ENCODE results near the gene ACAD10. TPM values are rescaled to one million over a fixed set of nuclear protein-coding genes. Genes with fewer than 3 reads are reported as not detected.

ACAD10 gene
- total and polyA plus RNA-seq, 10 donors = 10.2 to 40.5 (median 26.9) TPM

DNA sequence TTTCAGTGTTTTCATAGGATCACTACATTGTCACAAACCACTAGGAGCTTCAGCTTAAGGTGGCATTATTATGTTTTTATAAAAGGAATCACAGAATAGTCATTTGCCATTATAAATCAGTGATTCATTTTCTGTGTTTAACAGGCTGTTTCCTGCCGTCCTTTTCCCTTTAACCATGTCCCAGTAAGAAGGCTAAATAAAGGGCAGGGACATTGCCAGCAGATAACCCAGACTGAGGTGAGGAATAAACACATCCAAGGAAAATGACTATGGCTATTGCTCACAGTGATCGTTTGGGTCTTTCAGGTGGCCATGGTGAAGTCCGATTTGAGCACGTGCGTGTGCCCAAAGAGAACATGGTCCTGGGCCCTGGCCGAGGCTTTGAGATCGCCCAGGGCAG, 63.0 kb downstream of the ACAD10 start:
- Histone ChIP-seq H3K9me3 (no peaks in the 10 kb centered on the region), H3K4me3 (no peak overlapping the region), H3K27ac (no peak overlapping the region), H3K27me3 (replicated peaks in 1 of 7) (no peaks in the 10 kb centered on the region), H3K4me1 (peaks cover 0 to 9% (median 3%) of the 10 kb centered on the region in 6 donors), H3K36me3 (peaks cover 6 to 94% (median 62%) of the 10 kb centered on the region in 6 donors)
- no peak for TF ChIP-seq POLR2A (IDR thresholded peaks at IDR 0.05)
- TF ChIP-seq, protein P1, sequence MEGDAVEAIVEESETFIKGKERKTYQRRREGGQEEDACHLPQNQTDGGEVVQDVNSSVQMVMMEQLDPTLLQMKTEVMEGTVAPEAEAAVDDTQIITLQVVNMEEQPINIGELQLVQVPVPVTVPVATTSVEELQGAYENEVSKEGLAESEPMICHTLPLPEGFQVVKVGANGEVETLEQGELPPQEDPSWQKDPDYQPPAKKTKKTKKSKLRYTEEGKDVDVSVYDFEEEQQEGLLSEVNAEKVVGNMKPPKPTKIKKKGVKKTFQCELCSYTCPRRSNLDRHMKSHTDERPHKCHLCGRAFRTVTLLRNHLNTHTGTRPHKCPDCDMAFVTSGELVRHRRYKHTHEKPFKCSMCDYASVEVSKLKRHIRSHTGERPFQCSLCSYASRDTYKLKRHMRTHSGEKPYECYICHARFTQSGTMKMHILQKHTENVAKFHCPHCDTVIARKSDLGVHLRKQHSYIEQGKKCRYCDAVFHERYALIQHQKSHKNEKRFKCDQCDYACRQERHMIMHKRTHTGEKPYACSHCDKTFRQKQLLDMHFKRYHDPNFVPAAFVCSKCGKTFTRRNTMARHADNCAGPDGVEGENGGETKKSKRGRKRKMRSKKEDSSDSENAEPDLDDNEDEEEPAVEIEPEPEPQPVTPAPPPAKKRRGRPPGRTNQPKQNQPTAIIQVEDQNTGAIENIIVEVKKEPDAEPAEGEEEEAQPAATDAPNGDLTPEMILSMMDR (IDR thresholded peaks at IDR 0.05 in 8 of 11, conservative IDR thresholded peaks at IDR 0.05 in 3 of 11) = no peak
- no peak for TF ChIP-seq POLR2AphosphoS5 (IDR thresholded peaks at IDR 0.05)
- intact Hi-C loops (cut with DNase I; ENCODE audit: low total_unique reads) = no loop called here
- DNase-seq = no peak
- WGBS, 5 donors = 90 to 95% (median 90%) methylated on average over 7 of the region's 7 CpGs

DNA sequence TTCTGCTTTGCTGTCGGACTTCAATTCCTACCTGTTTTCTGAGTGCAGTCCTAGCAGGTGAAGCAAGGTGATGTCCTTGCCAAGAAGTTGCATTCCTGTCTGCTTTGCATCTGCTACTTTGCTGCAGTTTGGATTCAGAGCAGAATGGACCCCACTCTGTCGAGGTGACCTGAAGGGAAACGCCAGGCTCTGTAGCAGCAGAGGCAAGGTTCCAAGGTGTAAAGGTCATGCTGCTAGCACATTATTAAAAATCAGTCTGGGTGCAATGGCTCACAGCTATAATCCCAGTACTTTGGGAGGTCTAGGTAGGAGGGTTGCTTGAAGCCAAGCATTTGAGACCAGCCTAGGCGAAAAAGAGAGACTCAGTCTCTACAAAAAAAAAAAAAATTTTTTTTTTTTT, 63.5 kb downstream of the ACAD10 start:
- TF ChIP-seq, protein P1 (IDR thresholded peaks at IDR 0.05 in 8 of 11, conservative IDR thresholded peaks at IDR 0.05 in 3 of 11) = no peak
- TF ChIP-seq POLR2AphosphoS5 (IDR thresholded peaks at IDR 0.05) = no peak
- no peak for TF ChIP-seq POLR2A (IDR thresholded peaks at IDR 0.05)
- Histone ChIP-seq H3K36me3 (peaks cover 6 to 94% (median 61%) of the 10 kb centered on the region in 6 donors), H3K4me1 (peaks cover 0 to 9% (median 3%) of the 10 kb centered on the region in 6 donors), H3K27ac (no peak overlapping the region), H3K9me3 (no peaks in the 10 kb centered on the region), H3K27me3 (replicated peaks in 1 of 7) (no peaks in the 10 kb centered on the region), H3K4me3 (no peak overlapping the region)
- DNase-seq = no peak
- intact Hi-C loops (cut with DNase I; ENCODE audit: low total_unique reads) = no loop called here
- 91 to 95% (median 93%) methylated on average over 4 of the region's 4 CpGs for WGBS, 5 donors

DNA sequence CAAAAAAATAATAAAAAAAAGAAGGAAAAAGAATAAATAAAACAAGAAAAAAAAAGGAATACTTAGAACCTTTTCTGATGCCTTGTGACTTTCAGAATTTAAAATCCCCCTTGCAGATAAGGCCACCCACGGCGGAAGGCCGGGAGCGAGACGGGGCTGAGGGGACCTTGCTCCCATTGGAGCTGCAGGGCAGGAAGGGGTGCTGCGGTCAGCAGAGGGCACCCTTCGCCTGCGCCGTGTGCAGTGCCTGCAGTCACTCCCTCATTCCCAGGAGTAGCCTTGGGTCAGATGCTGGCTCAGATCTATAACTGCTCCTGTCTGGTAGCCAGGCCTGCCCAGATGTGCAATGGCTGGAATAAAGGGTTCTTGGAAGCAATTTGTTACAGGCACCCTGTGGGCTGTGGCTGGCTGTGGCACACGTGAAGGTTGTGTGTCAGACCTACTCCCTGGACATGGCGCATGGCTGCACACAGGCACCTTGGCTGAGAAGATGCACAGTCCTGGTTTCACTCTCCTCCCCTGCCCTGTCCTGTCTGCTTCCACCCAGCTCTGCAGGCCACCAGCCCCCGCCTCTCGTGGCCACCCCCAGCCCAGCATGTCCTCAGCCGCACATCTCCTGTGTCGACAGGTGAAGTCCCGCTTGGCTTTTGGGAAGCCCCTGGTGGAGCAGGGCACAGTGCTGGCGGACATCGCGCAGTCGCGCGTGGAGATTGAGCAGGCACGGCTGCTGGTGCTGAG, 67.5 kb downstream of the ACAD10 start:
- H3K27me3 ChIP-seq (replicated peaks in 1 of 7) = no peaks in the 10 kb centered on the region
- no peak overlapping the region for H3K27ac ChIP-seq
- WGBS, 5 donors = 76 to 82% (median 80%) methylated on average over 21 to 23 of the region's 23 CpGs
- DNase-seq = peak; percentile 86
- no peak overlapping the region for H3K4me3 ChIP-seq
- H3K36me3 ChIP-seq = peaks cover 0 to 89% (median 33%) of the 10 kb centered on the region in 6 donors
- no peaks in the 10 kb centered on the region for H3K9me3 ChIP-seq
- intact Hi-C loops (cut with DNase I; ENCODE audit: low total_unique reads) = loop anchor here (5.0 kb wide), 1 partner anchor 59 kb away; no protein-coding TSS in a partner anchor
- TF ChIP-seq, protein P1 (IDR thresholded peaks at IDR 0.05 in 8 of 11, conservative IDR thresholded peaks at IDR 0.05 in 3 of 11) = peak; percentile 41 to 83 (median 77)
- TF ChIP-seq POLR2AphosphoS5 (IDR thresholded peaks at IDR 0.05) (peak; percentile 44 to 68 (median 63)), POLR2A (IDR thresholded peaks at IDR 0.05) (no peak)
- H3K4me1 ChIP-seq = peaks cover 0 to 28% (median 19%) of the 10 kb centered on the region in 6 donors

DNA sequence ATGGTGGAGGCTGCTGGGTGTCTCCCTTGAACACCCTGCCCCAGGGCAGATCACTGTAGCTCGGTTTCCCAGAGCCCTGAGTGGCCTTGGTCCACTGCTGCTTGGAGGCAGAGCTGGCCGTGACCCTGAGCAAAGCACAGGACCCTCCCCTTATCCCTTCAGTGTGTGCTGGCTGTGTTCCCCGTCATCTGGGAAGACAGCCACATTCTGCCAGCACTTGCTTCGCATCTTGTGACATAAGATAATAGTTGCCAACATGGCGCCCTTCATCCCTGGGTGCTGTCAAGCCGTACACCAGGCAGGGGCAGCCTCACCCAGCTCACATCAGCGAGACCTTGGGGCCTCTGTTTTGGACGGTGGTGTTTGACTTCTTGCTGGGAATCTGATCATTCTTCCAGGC, 68.8 kb downstream of the ACAD10 start:
- intact Hi-C loops (cut with DNase I; ENCODE audit: low total_unique reads) = loop anchor here (5.0 kb wide), 1 partner anchor 58 kb away; no protein-coding TSS in a partner anchor
- H3K27me3 ChIP-seq (replicated peaks in 1 of 7) = no peaks in the 10 kb centered on the region
- peaks cover 0 to 38% (median 21%) of the 10 kb centered on the region in 6 donors for H3K4me1 ChIP-seq
- 76 to 92% (median 85%) methylated on average over 6 to 8 of the region's 8 CpGs for WGBS, 5 donors
- no peak for DNase-seq
- H3K4me3 ChIP-seq = no peak overlapping the region
- no peaks in the 10 kb centered on the region for H3K9me3 ChIP-seq
- H3K36me3 ChIP-seq = peaks cover 0 to 81% (median 22%) of the 10 kb centered on the region in 6 donors
- no peak overlapping the region for H3K27ac ChIP-seq
- no peak for TF ChIP-seq POLR2AphosphoS5 (IDR thresholded peaks at IDR 0.05)
- TF ChIP-seq POLR2A (IDR thresholded peaks at IDR 0.05) = no peak
- TF ChIP-seq, protein P1 (IDR thresholded peaks at IDR 0.05 in 8 of 11, conservative IDR thresholded peaks at IDR 0.05 in 3 of 11) = no peak
